Thyroid gland (tissue), 4 donors: ENCODE results near the gene GABRR3.

Experiments used
- CTCF ChIP-seq, 6 experiments: fragments of 200-600 bp in 3 of 6; fragments of 450-650 bp in 3 of 6; sonication (generic) in 3 of 6; IDR thresholded peaks; one replicate each; pipeline ENCODE4 v1.5.1; 2016 to 2019; ENCODE audit warnings: antibody characterized with exemption in 6 of 6, mild to moderate bottlenecking in 2 of 6, inconsistent platforms in 1 of 6, moderate library complexity in 1 of 6
- POLR2A ChIP-seq, 2 donors: fragments of 450-650 bp; IDR thresholded peaks; one replicate each; pipeline ENCODE4 v1.6.1; 2017; ENCODE audit warnings: antibody characterized with exemption in 2 of 2, mild to moderate bottlenecking in 2 of 2, moderate library complexity in 1 of 2

- TF ChIP-seq CTCF (IDR thresholded peaks at IDR 0.05) (no peak), POLR2A (IDR thresholded peaks at IDR 0.05) (no peak)
Measured at GRCh38 chr3:98014268-98014585, 20.9 kb downstream of the GABRR3 start.
